Muscle of leg (tissue), 11 donors: ENCODE measurements around the gene ZNF76. TPM values are rescaled to one million over a fixed set of nuclear protein-coding genes. Genes with fewer than 3 reads are reported as not detected.

Source experiments
- DNase-seq: peaks from one replicate; pipeline ENCODE4 v3.0.0; 2013
- H3K27ac ChIP-seq: one replicate; pipeline ENCODE4 v1.5.1; 2013; ENCODE audit warnings: mild to moderate bottlenecking, low read length, control low read depth
- H3K27me3 ChIP-seq: one replicate; pipeline ENCODE4 v1.6.1; 2013; ENCODE audit warnings: low read length; ENCODE audit not compliant: control insufficient read depth, insufficient read depth
- H3K36me3 ChIP-seq: one replicate; pipeline ENCODE4 v1.6.1; 2013; ENCODE audit warnings: low read length; ENCODE audit not compliant: control insufficient read depth, insufficient read depth
- H3K4me1 ChIP-seq: one replicate; pipeline ENCODE4 v1.6.1; 2013; ENCODE audit warnings: low read length; ENCODE audit not compliant: control insufficient read depth, insufficient read depth
- H3K4me3 ChIP-seq: one replicate; pipeline ENCODE4 v1.5.1; 2013; ENCODE audit warnings: low read length, control low read depth
- H3K9me3 ChIP-seq: replicated peaks from 2 replicates; pipeline ENCODE4 v1.6.1; 2013; ENCODE audit warnings: low read depth, low read length; ENCODE audit not compliant: control insufficient read depth
- WGBS: methylation state at CpG from one replicate; pipeline ENCODE4 v1.1.5; 2013; ENCODE audit warnings: missing lambda C conversion rate; ENCODE audit not compliant: insufficient coverage; 5-methylcytosine and 5-hydroxymethylcytosine counted together
- polyA plus RNA-seq, 8 donors: library from polyadenylated mRNA; unstranded; fragments of 120-200 nt; gene quantifications; one replicate each; pipeline versions ENCODE4 v1.2.1 to v1.2.3, GENCODE V29; 2013; ENCODE audit warnings: inconsistent platforms in 1 of 8, low replicate concordance in 1 of 8; ENCODE audit not compliant: insufficient read length in 8 of 8, insufficient read depth in 1 of 8
- total RNA-seq: library from RNA; stranded (reverse); fragments of 120-200 nt; gene quantifications from one replicate; pipeline ENCODE4 v1.2.4, GENCODE V29; 2013

The ZNF76 gene
- total and polyA plus RNA-seq, 9 donors, result 13.7 to 37.1 (median 24.3) TPM

GRCh38 chr6:35218021-35218420, 41.5 kb upstream of the ZNF76 start:
- Histone ChIP-seq H3K36me3 (no peaks in the 10 kb centered on the region), H3K9me3 (no peaks in the 10 kb centered on the region), H3K4me1 (peaks cover 35% of the 10 kb centered on the region), H3K27ac (no peak overlapping the region), H3K27me3 (peaks cover 51% of the 10 kb centered on the region), H3K4me3 (no peak overlapping the region)
- DNase-seq, result no peak
- WGBS, result 17% methylated on average over 3 of the region's 4 CpGs

- Histone ChIP-seq H3K27ac (no peak overlapping the region), H3K27me3 (peaks cover 46% of the 10 kb centered on the region), H3K36me3 (no peaks in the 10 kb centered on the region), H3K4me1 (peaks cover 31% of the 10 kb centered on the region), H3K4me3 (no peak overlapping the region), H3K9me3 (no peaks in the 10 kb centered on the region)
- no CpG with 5 or more reads among the region's 4 CpGs for WGBS
- DNase-seq, result no peak
Observed at GRCh38 chr6:35218456-35218855, 41.1 kb upstream of the ZNF76 start.

- Histone ChIP-seq H3K4me3 (no peak overlapping the region), H3K27me3 (peaks cover 34% of the 10 kb centered on the region), H3K4me1 (peaks cover 24% of the 10 kb centered on the region), H3K36me3 (peaks cover 3% of the 10 kb centered on the region), H3K27ac (no peak overlapping the region), H3K9me3 (no peaks in the 10 kb centered on the region)
- 24% methylated on average over 2 of the region's 4 CpGs for WGBS
- DNase-seq, result no peak
Observed at GRCh38 chr6:35219683-35220326, 39.7 kb upstream of the ZNF76 start.

- Histone ChIP-seq H3K27ac (no peak overlapping the region), H3K4me3 (no peak overlapping the region), H3K9me3 (no peaks in the 10 kb centered on the region), H3K36me3 (peaks cover 5% of the 10 kb centered on the region), H3K4me1 (peaks cover 19% of the 10 kb centered on the region), H3K27me3 (peaks cover 25% of the 10 kb centered on the region)
- DNase-seq, result no peak
- no CpG with 5 or more reads among the region's 1 CpG for WGBS
Observed at GRCh38 chr6:35220711-35221110, 38.8 kb upstream of the ZNF76 start.

GRCh38 chr6:35223396-35223795, 36.1 kb upstream of the ZNF76 start:
- WGBS, result 100% methylated on average over 2 of the region's 2 CpGs
- H3K4me1 ChIP-seq, result peaks cover 4% of the 10 kb centered on the region
- no peak overlapping the region for H3K4me3 ChIP-seq
- no peak for DNase-seq
- H3K9me3 ChIP-seq, result no peaks in the 10 kb centered on the region
- H3K36me3 ChIP-seq, result peaks cover 5% of the 10 kb centered on the region
- no peak overlapping the region for H3K27ac ChIP-seq
- peaks cover 3% of the 10 kb centered on the region for H3K27me3 ChIP-seq

GRCh38 chr6:35224720-35225119, 34.8 kb upstream of the ZNF76 start:
- Histone ChIP-seq H3K9me3 (no peaks in the 10 kb centered on the region), H3K4me1 (no peaks in the 10 kb centered on the region), H3K27me3 (peaks cover 3% of the 10 kb centered on the region), H3K36me3 (peaks cover 5% of the 10 kb centered on the region), H3K27ac (no peak overlapping the region), H3K4me3 (no peak overlapping the region)
- no peak for DNase-seq
- 73% methylated on average over 1 of the region's 4 CpGs for WGBS

- Histone ChIP-seq H3K36me3 (peaks cover 5% of the 10 kb centered on the region), H3K27me3 (no peaks in the 10 kb centered on the region), H3K4me3 (no peak overlapping the region), H3K4me1 (no peaks in the 10 kb centered on the region), H3K9me3 (no peaks in the 10 kb centered on the region), H3K27ac (no peak overlapping the region)
- 82% methylated on average over 5 of the region's 6 CpGs for WGBS
- DNase-seq, result no peak
Observed at GRCh38 chr6:35228481-35228880, 31.1 kb upstream of the ZNF76 start.

GRCh38 chr6:35229304-35229703, 30.2 kb upstream of the ZNF76 start:
- H3K4me1 ChIP-seq, result no peaks in the 10 kb centered on the region
- DNase-seq, result no peak
- no peak overlapping the region for H3K4me3 ChIP-seq
- peaks cover 5% of the 10 kb centered on the region for H3K36me3 ChIP-seq
- no peak overlapping the region for H3K27ac ChIP-seq
- no peaks in the 10 kb centered on the region for H3K27me3 ChIP-seq
- WGBS, result no CpG with 5 or more reads among the region's 5 CpGs
- no peaks in the 10 kb centered on the region for H3K9me3 ChIP-seq

- Histone ChIP-seq H3K27ac (no peak overlapping the region), H3K9me3 (no peaks in the 10 kb centered on the region), H3K27me3 (no peaks in the 10 kb centered on the region), H3K4me3 (no peak overlapping the region), H3K36me3 (peaks cover 3% of the 10 kb centered on the region), H3K4me1 (no peaks in the 10 kb centered on the region)
- 80% methylated on average over 1 of the region's 1 CpG for WGBS
- DNase-seq, result no peak
Observed at GRCh38 chr6:35230498-35230897, 29.0 kb upstream of the ZNF76 start.

GRCh38 chr6:35230950-35231349, 28.6 kb upstream of the ZNF76 start:
- no peak for DNase-seq
- Histone ChIP-seq H3K27me3 (no peaks in the 10 kb centered on the region), H3K36me3 (peaks cover 3% of the 10 kb centered on the region), H3K27ac (no peak overlapping the region), H3K4me3 (no peak overlapping the region), H3K4me1 (no peaks in the 10 kb centered on the region), H3K9me3 (no peaks in the 10 kb centered on the region)
- no CpG with 5 or more reads among the region's 1 CpG for WGBS

- DNase-seq, result no peak
- no peaks in the 10 kb centered on the region for H3K4me1 ChIP-seq
- 88% methylated on average over 7 of the region's 7 CpGs for WGBS
- H3K36me3 ChIP-seq, result peaks cover 3% of the 10 kb centered on the region
- H3K4me3 ChIP-seq, result no peak overlapping the region
- no peaks in the 10 kb centered on the region for H3K27me3 ChIP-seq
- no peaks in the 10 kb centered on the region for H3K9me3 ChIP-seq
- no peak overlapping the region for H3K27ac ChIP-seq
Observed at GRCh38 chr6:35231563-35231962, 28.0 kb upstream of the ZNF76 start.
